ENCODE measurements around the gene NDUFA6. TPM values are rescaled to one million over a fixed set of nuclear protein-coding genes. Genes with fewer than 3 reads are reported as not detected.
A peak's percentile ranks its signal among the peaks of the same experiment; 100 is the strongest.

Gene NDUFA6
- polyA plus RNA-seq, 3 donors = 42.9 to 167 (median 138) TPM

GRCh38 chr22:42066937-42067336 is 23.6 kb downstream of the NDUFA6 start:
- Mint-ChIP-seq H3K4me1 (peaks cover 49% of the 10 kb centered on the region), H3K27ac (peak overlapping the region in 1 of 7 donors; percentile 20), H3K36me3 (peaks cover 62 to 71% of the 10 kb centered on the region in 2 donors), H3K4me3 (no peak overlapping the region), H3K27me3 (ENCODE audit: low read depth in 3 of 3) (peaks cover 0 to 2% (median 0%) of the 10 kb centered on the region in 3 donors), H3K9me3 (peaks cover 0 to 6% (median 2%) of the 10 kb centered on the region in 7 donors)
- 100% methylated on average over 8 of the region's 10 CpGs for WGBS (ENCODE audit: insufficient coverage)
- no peak for DNase-seq
- Histone ChIP-seq H3K4me1 (ENCODE audit: control insufficient read depth in 1 of 2, insufficient read depth in 2 of 2, low read length in 2 of 2) (peaks cover 36 to 41% of the 10 kb centered on the region in 2 donors), H3K36me3 (replicated peaks in 1 of 2; ENCODE audit: control insufficient read depth in 1 of 2, insufficient read depth in 2 of 2, low read length in 2 of 2) (peaks cover 62 to 70% of the 10 kb centered on the region in 2 donors), H3K27ac (ENCODE audit: low read depth in 1 of 2, low read length in 2 of 2) (peak overlapping the region; percentile 2 to 58), H3K4me2 (replicated peaks; ENCODE audit: extremely low read depth, low read length, poor library complexity, severe bottlenecking) (no peak overlapping the region), H3K27me3 (ENCODE audit: control insufficient read depth in 2 of 2, insufficient read depth in 2 of 2, low read length in 2 of 2) (no peaks in the 10 kb centered on the region), H3K9me3 (replicated peaks in 1 of 2; ENCODE audit: control insufficient read depth in 1 of 2, insufficient read depth in 1 of 2, low read length in 2 of 2) (no peaks in the 10 kb centered on the region), H4K20me1 (ENCODE audit: insufficient read depth, low read length) (peaks cover 67% of the 10 kb centered on the region), H3K4me3 (replicated peaks in 1 of 3; ENCODE audit: low read depth in 2 of 3, low read length in 3 of 3) (no peak overlapping the region), H3K9ac (ENCODE audit: insufficient read depth, low read length, poor library complexity, severe bottlenecking) (no peak overlapping the region), H2AFZ (ENCODE audit: insufficient read depth, low read depth, low read length, poor library complexity, severe bottlenecking) (no peak overlapping the region), H3K79me2 (ENCODE audit: insufficient read depth, low read length) (peaks cover 59% of the 10 kb centered on the region)
- intact Hi-C loops (cut with micrococcal nuclease) = no loop called here
- no peak for TF ChIP-seq CTCF (IDR thresholded peaks at IDR 0.05)

GRCh38 chr22:42066126-42066761 is 24.3 kb downstream of the NDUFA6 start:
- WGBS (ENCODE audit: insufficient coverage) = 100% methylated on average over 6 of the region's 7 CpGs

More at GRCh38 chr22:42066126-42066761, 24.3 kb downstream of the NDUFA6 start:
- intact Hi-C loops (cut with micrococcal nuclease) = no loop called here
- DNase-seq = no peak
- H3K4me3 ChIP-seq (replicated peaks in 1 of 3; ENCODE audit: low read depth in 2 of 3, low read length in 3 of 3) = no peak overlapping the region
- H3K4me2 ChIP-seq (replicated peaks; ENCODE audit: extremely low read depth, low read length, poor library complexity, severe bottlenecking) = no peak overlapping the region
- H3K36me3 ChIP-seq (replicated peaks in 1 of 2; ENCODE audit: control insufficient read depth in 1 of 2, insufficient read depth in 2 of 2, low read length in 2 of 2) = peaks cover 69 to 77% of the 10 kb centered on the region in 2 donors
- peaks cover 29 to 34% of the 10 kb centered on the region in 2 donors for H3K4me1 ChIP-seq (ENCODE audit: control insufficient read depth in 1 of 2, insufficient read depth in 2 of 2, low read length in 2 of 2)
- H3K4me1 Mint-ChIP-seq = peaks cover 42% of the 10 kb centered on the region
- peaks cover 59% of the 10 kb centered on the region for H3K79me2 ChIP-seq (ENCODE audit: insufficient read depth, low read length)
- H3K9me3 ChIP-seq (replicated peaks in 1 of 2; ENCODE audit: control insufficient read depth in 1 of 2, insufficient read depth in 1 of 2, low read length in 2 of 2) = peaks cover under 1 to 2% of the 10 kb centered on the region in 2 donors
- H3K27ac Mint-ChIP-seq = peak overlapping the region in 5 of 7 donors; percentile 25 to 53 (median 41)
- no peak overlapping the region for H3K4me3 Mint-ChIP-seq
- H2AFZ ChIP-seq (ENCODE audit: insufficient read depth, low read depth, low read length, poor library complexity, severe bottlenecking) = no peak overlapping the region
- peaks cover under 1 to 6% (median 2%) of the 10 kb centered on the region in 7 donors for H3K9me3 Mint-ChIP-seq
- H3K36me3 Mint-ChIP-seq = peaks cover 67 to 78% of the 10 kb centered on the region in 2 donors
- H3K27me3 Mint-ChIP-seq (ENCODE audit: low read depth in 3 of 3) = peaks cover 0 to 2% (median 0%) of the 10 kb centered on the region in 3 donors
- peak overlapping the region in 1 of 2 donors; percentile 58 for H3K27ac ChIP-seq (ENCODE audit: low read depth in 1 of 2, low read length in 2 of 2)
- H3K9ac ChIP-seq (ENCODE audit: insufficient read depth, low read length, poor library complexity, severe bottlenecking) = no peak overlapping the region
- H4K20me1 ChIP-seq (ENCODE audit: insufficient read depth, low read length) = peaks cover 70% of the 10 kb centered on the region
- no peaks in the 10 kb centered on the region for H3K27me3 ChIP-seq (ENCODE audit: control insufficient read depth in 2 of 2, insufficient read depth in 2 of 2, low read length in 2 of 2)
- TF ChIP-seq CTCF (IDR thresholded peaks at IDR 0.05) = no peak
